ENCODE results near the gene TGFBR3L.

DNA sequence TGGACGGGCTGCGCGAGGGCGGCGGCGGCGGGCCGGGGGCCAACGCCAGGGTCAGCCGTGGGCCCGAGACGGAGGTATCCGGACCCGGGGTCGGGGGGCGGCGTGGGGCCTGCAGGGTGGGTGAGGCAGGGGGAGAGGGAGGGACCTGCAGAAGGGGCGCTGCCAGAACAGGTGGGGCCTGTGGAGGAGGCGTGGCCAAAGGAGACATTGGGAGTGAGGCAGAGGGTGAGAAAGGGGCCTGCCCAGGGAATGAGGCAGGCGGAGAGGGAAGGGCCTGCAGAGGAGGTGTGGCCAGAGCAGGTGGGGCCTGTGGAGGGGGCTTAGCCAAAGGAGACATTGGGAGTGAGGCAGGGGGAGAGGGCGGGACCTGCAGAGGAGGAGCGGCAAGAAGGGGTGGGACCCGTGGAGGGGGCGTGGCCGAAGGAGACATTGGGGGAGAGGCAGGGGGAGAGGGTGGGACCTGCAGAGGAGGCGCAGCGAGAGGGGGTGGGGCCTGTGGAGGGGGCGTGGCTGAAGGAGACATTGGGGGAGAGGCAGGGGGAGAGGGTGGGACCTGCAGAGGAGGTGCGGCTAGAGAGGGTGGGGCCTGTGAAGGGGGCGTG, 44.6 kb upstream of the TGFBR3L start:
- TF ChIP-seq CTCF (IDR thresholded peaks at IDR 0.05) (no peak), MAX (CRISPR knock-in tag; IDR thresholded peaks at IDR 0.05) (no peak), PRDM15 (CRISPR knock-in tag; IDR thresholded peaks at IDR 0.05) (no peak), ATF1 (CRISPR knock-in tag; IDR thresholded peaks at IDR 0.05) (no peak), CREB1 (CRISPR knock-in tag; IDR thresholded peaks at IDR 0.05) (no peak), KAT7 (CRISPR knock-in tag; IDR thresholded peaks at IDR 0.05; ENCODE audit: borderline replicate concordance) (no peak), E2F4 (CRISPR knock-in tag; IDR thresholded peaks at IDR 0.05; ENCODE audit: borderline replicate concordance, low read depth) (no peak)
- TF ChIP-seq, protein P1, sequence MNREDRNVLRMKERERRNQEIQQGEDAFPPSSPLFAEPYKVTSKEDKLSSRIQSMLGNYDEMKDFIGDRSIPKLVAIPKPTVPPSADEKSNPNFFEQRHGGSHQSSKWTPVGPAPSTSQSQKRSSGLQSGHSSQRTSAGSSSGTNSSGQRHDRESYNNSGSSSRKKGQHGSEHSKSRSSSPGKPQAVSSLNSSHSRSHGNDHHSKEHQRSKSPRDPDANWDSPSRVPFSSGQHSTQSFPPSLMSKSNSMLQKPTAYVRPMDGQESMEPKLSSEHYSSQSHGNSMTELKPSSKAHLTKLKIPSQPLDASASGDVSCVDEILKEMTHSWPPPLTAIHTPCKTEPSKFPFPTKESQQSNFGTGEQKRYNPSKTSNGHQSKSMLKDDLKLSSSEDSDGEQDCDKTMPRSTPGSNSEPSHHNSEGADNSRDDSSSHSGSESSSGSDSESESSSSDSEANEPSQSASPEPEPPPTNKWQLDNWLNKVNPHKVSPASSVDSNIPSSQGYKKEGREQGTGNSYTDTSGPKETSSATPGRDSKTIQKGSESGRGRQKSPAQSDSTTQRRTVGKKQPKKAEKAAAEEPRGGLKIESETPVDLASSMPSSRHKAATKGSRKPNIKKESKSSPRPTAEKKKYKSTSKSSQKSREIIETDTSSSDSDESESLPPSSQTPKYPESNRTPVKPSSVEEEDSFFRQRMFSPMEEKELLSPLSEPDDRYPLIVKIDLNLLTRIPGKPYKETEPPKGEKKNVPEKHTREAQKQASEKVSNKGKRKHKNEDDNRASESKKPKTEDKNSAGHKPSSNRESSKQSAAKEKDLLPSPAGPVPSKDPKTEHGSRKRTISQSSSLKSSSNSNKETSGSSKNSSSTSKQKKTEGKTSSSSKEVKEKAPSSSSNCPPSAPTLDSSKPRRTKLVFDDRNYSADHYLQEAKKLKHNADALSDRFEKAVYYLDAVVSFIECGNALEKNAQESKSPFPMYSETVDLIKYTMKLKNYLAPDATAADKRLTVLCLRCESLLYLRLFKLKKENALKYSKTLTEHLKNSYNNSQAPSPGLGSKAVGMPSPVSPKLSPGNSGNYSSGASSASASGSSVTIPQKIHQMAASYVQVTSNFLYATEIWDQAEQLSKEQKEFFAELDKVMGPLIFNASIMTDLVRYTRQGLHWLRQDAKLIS (CRISPR knock-in tag; IDR thresholded peaks at IDR 0.05; ENCODE audit: borderline replicate concordance), result no peak
- TF ChIP-seq, protein P2, sequence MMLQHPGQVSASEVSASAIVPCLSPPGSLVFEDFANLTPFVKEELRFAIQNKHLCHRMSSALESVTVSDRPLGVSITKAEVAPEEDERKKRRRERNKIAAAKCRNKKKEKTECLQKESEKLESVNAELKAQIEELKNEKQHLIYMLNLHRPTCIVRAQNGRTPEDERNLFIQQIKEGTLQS (CRISPR knock-in tag; conservative IDR thresholded peaks at IDR 0.05), result no peak
